ENCODE results near the gene LRP5. TPM values are rescaled to one million over a fixed set of nuclear protein-coding genes. Genes with fewer than 3 reads are reported as not detected.

The LRP5 gene
- total RNA-seq, 1 donor from 2014 or later, result 38.7 TPM

DNA sequence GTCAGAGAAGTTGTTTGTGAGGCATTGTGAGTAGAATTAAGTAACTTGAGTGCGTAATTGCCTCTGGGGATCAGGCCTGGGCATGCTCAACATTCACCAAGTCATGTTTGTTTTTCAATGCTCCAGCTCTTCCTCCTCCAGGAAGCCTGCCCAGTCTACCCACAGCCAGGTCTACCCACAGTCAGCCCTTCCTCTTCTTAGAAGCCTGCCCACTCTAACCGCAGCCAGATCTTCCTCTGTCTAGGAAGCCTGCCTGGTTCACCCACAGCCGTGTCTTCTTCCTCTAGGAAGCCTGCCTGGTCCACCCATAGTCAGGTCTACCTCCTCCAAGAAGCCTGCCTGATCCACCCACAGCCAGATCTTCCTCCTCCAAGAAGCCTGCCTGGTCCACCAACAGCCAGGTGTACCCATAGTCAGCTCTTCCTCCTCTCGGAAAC lies 25.0 kb downstream of the LRP5 start:
- Mint-ChIP-seq H3K9me3 (ENCODE audit: low read depth) (no peaks in the 10 kb centered on the region), H3K4me1 (ENCODE audit: low read depth) (peaks cover 42% of the 10 kb centered on the region), H3K27me3 (ENCODE audit: low read depth) (no peaks in the 10 kb centered on the region), H3K36me3 (ENCODE audit: low read depth) (no peaks in the 10 kb centered on the region), H3K4me3 (ENCODE audit: unreplicated experiment) (no peak overlapping the region), H3K27ac (ENCODE audit: unreplicated experiment) (peak overlapping the region; percentile 69)
- DNase-seq (ENCODE audit: low spot score), result no peak
- no peak for TF ChIP-seq CTCF (IDR thresholded peaks at IDR 0.05)

- Mint-ChIP-seq H3K9me3 (ENCODE audit: low read depth) (no peaks in the 10 kb centered on the region), H3K4me3 (ENCODE audit: unreplicated experiment) (no peak overlapping the region), H3K36me3 (ENCODE audit: low read depth) (no peaks in the 10 kb centered on the region), H3K27me3 (ENCODE audit: low read depth) (no peaks in the 10 kb centered on the region), H3K4me1 (ENCODE audit: low read depth) (peaks cover 50% of the 10 kb centered on the region), H3K27ac (ENCODE audit: unreplicated experiment) (peak overlapping the region; percentile 80)
- DNase-seq (ENCODE audit: low spot score), result no peak
- TF ChIP-seq CTCF (IDR thresholded peaks at IDR 0.05), result no peak
Observed at GRCh38 chr11:68338051-68338780, 25.8 kb downstream of the LRP5 start.

DNA sequence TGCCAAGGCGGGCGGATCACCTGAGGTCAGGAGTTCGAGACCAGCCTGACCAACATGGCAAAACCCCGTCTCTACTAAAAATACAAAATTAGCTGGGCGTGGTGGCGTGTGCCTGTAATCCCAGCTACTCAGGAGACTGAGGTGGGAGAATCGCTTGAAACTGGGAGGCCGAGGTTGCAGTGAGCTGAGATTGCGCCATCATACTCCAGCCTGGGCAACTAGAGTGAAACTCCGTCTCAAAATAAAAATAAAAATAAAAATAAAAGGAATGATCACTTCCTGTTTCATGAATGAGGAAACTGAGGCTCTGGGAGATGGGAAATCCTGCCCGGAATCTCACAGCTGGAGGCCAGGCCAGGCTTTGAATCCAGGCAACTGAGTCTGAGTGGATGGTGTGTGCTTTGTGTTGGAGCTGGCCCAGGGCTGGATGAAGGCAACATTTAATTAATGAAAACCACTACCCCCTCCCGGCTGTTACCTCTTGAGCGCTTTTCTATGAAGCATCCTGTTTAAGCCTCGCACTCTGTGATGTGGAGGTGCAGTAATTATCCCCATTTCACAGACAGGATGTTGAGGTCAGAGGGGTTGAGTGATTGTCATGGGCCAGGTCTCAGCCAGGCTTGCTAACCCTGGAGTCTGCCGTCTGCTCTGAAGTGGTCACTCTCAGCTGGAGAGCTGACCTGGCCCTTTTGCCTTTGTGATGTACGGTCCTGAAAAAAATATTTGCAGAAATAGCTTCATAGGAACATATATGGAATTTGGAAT lies 27.8 kb downstream of the LRP5 start:
- DNase-seq (ENCODE audit: low spot score), result no peak
- no peak for TF ChIP-seq CTCF (IDR thresholded peaks at IDR 0.05)
- Mint-ChIP-seq H3K9me3 (ENCODE audit: low read depth) (no peaks in the 10 kb centered on the region), H3K4me3 (ENCODE audit: unreplicated experiment) (no peak overlapping the region), H3K36me3 (ENCODE audit: low read depth) (no peaks in the 10 kb centered on the region), H3K27me3 (ENCODE audit: low read depth) (no peaks in the 10 kb centered on the region), H3K4me1 (ENCODE audit: low read depth) (peaks cover 54% of the 10 kb centered on the region), H3K27ac (ENCODE audit: unreplicated experiment) (no peak overlapping the region)

DNA sequence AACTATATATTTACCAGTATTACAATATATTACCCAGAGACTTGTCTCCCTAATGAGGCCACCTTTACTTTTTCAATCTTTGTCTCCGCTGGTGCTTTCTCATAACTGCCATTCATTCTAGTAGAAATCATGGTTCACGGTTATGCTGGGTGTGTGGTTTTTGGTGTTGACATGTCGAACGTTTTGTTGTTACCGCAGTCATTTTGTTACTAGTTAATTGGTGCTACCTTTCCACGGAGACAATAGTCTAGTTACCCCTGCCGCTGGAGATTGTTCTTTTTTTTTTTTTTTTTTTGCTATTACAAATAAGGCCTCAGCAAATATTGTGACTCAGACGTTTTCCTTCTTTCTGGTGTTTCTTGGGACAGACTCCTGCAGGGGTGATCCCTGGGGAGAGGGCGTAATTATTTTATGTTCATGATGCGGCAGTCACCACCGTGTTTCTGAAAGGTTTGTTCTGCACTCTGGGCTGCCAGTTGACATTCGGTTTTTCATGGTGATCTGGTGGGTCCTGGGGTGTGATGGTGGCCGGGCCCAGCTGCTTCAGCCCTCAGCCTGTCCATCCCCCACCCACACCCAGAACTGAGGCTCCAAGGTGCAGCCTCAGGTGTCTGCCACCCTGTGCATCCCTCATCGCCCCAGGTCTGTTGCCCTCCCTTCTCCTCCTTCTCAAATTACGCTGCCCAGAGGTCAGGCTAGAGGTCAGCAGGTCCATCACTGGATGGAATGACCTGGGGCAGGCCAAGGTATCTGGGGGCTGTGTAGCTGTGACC lies 28.6 kb downstream of the LRP5 start:
- no peak for TF ChIP-seq CTCF (IDR thresholded peaks at IDR 0.05)
- Mint-ChIP-seq H3K4me1 (ENCODE audit: low read depth) (peaks cover 59% of the 10 kb centered on the region), H3K27me3 (ENCODE audit: low read depth) (no peaks in the 10 kb centered on the region), H3K4me3 (ENCODE audit: unreplicated experiment) (no peak overlapping the region), H3K9me3 (ENCODE audit: low read depth) (peaks cover 5% of the 10 kb centered on the region), H3K27ac (ENCODE audit: unreplicated experiment) (no peak overlapping the region), H3K36me3 (ENCODE audit: low read depth) (peaks cover 5% of the 10 kb centered on the region)
- no peak for DNase-seq (ENCODE audit: low spot score)

All from chondrocyte (in vitro differentiated cells).